Inferior parietal cortex (tissue), 1 donor: ENCODE data around the gene LCE7A.

ENCODE experiments used
- DNase-seq: peaks from one replicate; pipeline ENCODE4 v3.0.0-alpha.2; 2016; ENCODE audit errors: extremely low spot score

LCE7A gene

GRCh38 chr1:152859696-152860095, at the start of gene LCE7A:
TSS of gene LCE7A (plus strand) at chr1:152859996. CDS start at chr1:152860698, 702 bp downstream.
- no peak for DNase-seq

- DNase-seq = no peak
These were observed 48.7 kb upstream of the LCE7A start for GRCh38 chr1:152811050-152811449.

- peak; percentile 0 for DNase-seq
These were observed 48.1 kb upstream of the LCE7A start, which contains the start of gene LCE1B for GRCh38 chr1:152811671-152812070. TSS of gene LCE1B (plus strand) at chr1:152811971. CDS start at chr1:152812447, 476 bp downstream.

GRCh38 chr1:152817309-152817708, 42.5 kb upstream of the LCE7A start:
- no peak for DNase-seq

GRCh38 chr1:152823294-152823693, 36.5 kb upstream of the LCE7A start:
- DNase-seq = no peak

- DNase-seq = no peak
These were observed 34.8 kb upstream of the LCE7A start for GRCh38 chr1:152824964-152825363.

GRCh38 chr1:152827173-152827572, 32.6 kb upstream of the LCE7A start, which contains the start of gene LCE1A:
TSS of gene LCE1A (plus strand) at chr1:152827473. CDS start at chr1:152827473, 0 bp downstream.
- no peak for DNase-seq

GRCh38 chr1:152836870-152837269, 22.9 kb upstream of the LCE7A start:
- no peak for DNase-seq

- no peak for DNase-seq
These were observed 17.2 kb upstream of the LCE7A start, which contains the start of gene LCE6A for GRCh38 chr1:152842556-152842955. TSS of gene LCE6A (plus strand) at chr1:152842856. CDS start at chr1:152843521, 665 bp downstream.

GRCh38 chr1:152855661-152856060, 4.1 kb upstream of the LCE7A start:
- DNase-seq = no peak

GRCh38 chr1:152858062-152858461, 1.7 kb upstream of the LCE7A start:
- no peak for DNase-seq

- no peak for DNase-seq
These were observed 333 bp downstream of the LCE7A start for GRCh38 chr1:152860129-152860528.

- DNase-seq = no peak
These were observed 1.6 kb downstream of the LCE7A start for GRCh38 chr1:152861374-152861773.

GRCh38 chr1:152864443-152864842, 4.6 kb downstream of the LCE7A start:
- no peak for DNase-seq

- no peak for DNase-seq
These were observed 6.5 kb downstream of the LCE7A start for GRCh38 chr1:152866321-152866720.

- peak; percentile 76 for DNase-seq
These were observed 10.1 kb downstream of the LCE7A start for GRCh38 chr1:152869808-152870419.

GRCh38 chr1:152870831-152871730, 11.3 kb downstream of the LCE7A start:
- no peak for DNase-seq

GRCh38 chr1:152871731-152872126, 11.9 kb downstream of the LCE7A start:
- no peak for DNase-seq

- no peak for DNase-seq
These were observed 13.7 kb downstream of the LCE7A start for GRCh38 chr1:152873495-152873894.

GRCh38 chr1:152876827-152877226, 17.0 kb downstream of the LCE7A start:
- no peak for DNase-seq

- no peak for DNase-seq
These were observed 18.2 kb downstream of the LCE7A start, which contains the start of gene SMCP for GRCh38 chr1:152878042-152878441. TSS of gene SMCP (plus strand) at chr1:152878322. CDS start at chr1:152884423, 6,101 bp downstream.

GRCh38 chr1:152879559-152880198, 19.9 kb downstream of the LCE7A start:
- DNase-seq = no peak
